Upper lobe of right lung (tissue), 1 donor: Measurements from ENCODE around the gene SUMO3. TPM values are rescaled to one million over a fixed set of nuclear protein-coding genes. Genes with fewer than 3 reads are reported as not detected.
A peak's percentile ranks its signal among the peaks of the same experiment; 100 is the strongest.

Experiments used
- ATAC-seq: fragments of 200-7000 bp; cut with Tn5 transposase; one replicate; pipeline ENCODE4 v1.9.1; 2020; ENCODE audit warnings: mild to moderate bottlenecking, moderate library complexity
- DNase-seq: peaks from one replicate; pipeline ENCODE4 v3.0.0-alpha.2; 2020
- H3K27ac ChIP-seq: fragments of 200-600 bp; one replicate; pipeline ENCODE4 v1.8.0; 2022
- H3K27me3 ChIP-seq: fragments of 200-600 bp; one replicate; pipeline ENCODE4 v1.8.0; 2022; ENCODE audit warnings: mild to moderate bottlenecking
- H3K36me3 ChIP-seq: fragments of 200-600 bp; one replicate; pipeline ENCODE4 v1.8.0; 2022
- H3K4me1 ChIP-seq: fragments of 200-600 bp; one replicate; pipeline ENCODE4 v1.8.0; 2022
- H3K4me3 ChIP-seq: fragments of 200-600 bp; one replicate; pipeline ENCODE4 v1.8.0; 2022; ENCODE audit warnings: mild to moderate bottlenecking
- H3K9me3 ChIP-seq: fragments of 200-600 bp; one replicate; pipeline ENCODE4 v1.8.0; 2022
- intact Hi-C: fragments of 100-400 bp; cut with DNase I; formaldehyde crosslinking; loops from one replicate; pipeline ENCODE4 v1.11.0; 2022
- total RNA-seq: library from RNA; stranded (reverse); fragmentation: NEBNext Ultra II Directional; extraction: Animal tissue kit (Norgen Biotek cat#: 25700); gene quantifications from one replicate; pipeline ENCODE4 v1.2.1, GENCODE V29; 2021
- TF ChIP-seq, protein P1 (sequence below): fragments of 200-600 bp; IDR thresholded peaks from one replicate; pipeline ENCODE4 v1.8.0; 2022; ENCODE audit warnings: antibody characterized with exemption
- donor health status: DM: no; HTN: yes; CAD: no; lungs with severe emphysema.

The SUMO3 gene
- total RNA-seq, 1 donor from 2014 or later = 85.0 TPM

DNA sequence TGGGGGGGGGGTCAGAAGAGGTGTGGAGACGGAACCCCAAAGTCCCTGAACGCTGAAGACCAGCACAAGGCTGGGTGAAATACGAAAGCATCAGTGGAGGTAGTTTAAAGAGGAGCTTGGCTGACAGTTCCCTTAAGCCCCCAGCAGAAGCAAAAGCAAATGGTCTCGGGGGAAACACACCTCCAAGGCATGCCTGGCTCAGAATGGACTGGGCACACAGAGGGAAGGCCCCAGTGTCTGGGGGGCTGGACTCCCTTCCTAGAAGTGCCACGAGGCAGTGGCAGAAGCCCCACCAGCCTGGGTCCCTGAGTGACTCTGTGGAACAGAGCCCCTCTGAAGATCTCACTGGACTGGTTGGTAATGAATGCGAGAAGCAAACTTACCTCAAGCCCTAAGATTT lies 60.1 kb downstream of the SUMO3 start:
- no peak for DNase-seq
- intact Hi-C loops = no loop called here
- no peaks in the 10 kb centered on the region for H3K9me3 ChIP-seq
- ATAC-seq = no peak
- H3K4me3 ChIP-seq = no peak overlapping the region
- H3K27me3 ChIP-seq = no peaks in the 10 kb centered on the region
- H3K27ac ChIP-seq = no peak overlapping the region
- no peaks in the 10 kb centered on the region for H3K4me1 ChIP-seq
- no peaks in the 10 kb centered on the region for H3K36me3 ChIP-seq
- TF ChIP-seq, protein P1, sequence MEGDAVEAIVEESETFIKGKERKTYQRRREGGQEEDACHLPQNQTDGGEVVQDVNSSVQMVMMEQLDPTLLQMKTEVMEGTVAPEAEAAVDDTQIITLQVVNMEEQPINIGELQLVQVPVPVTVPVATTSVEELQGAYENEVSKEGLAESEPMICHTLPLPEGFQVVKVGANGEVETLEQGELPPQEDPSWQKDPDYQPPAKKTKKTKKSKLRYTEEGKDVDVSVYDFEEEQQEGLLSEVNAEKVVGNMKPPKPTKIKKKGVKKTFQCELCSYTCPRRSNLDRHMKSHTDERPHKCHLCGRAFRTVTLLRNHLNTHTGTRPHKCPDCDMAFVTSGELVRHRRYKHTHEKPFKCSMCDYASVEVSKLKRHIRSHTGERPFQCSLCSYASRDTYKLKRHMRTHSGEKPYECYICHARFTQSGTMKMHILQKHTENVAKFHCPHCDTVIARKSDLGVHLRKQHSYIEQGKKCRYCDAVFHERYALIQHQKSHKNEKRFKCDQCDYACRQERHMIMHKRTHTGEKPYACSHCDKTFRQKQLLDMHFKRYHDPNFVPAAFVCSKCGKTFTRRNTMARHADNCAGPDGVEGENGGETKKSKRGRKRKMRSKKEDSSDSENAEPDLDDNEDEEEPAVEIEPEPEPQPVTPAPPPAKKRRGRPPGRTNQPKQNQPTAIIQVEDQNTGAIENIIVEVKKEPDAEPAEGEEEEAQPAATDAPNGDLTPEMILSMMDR = no peak

DNA sequence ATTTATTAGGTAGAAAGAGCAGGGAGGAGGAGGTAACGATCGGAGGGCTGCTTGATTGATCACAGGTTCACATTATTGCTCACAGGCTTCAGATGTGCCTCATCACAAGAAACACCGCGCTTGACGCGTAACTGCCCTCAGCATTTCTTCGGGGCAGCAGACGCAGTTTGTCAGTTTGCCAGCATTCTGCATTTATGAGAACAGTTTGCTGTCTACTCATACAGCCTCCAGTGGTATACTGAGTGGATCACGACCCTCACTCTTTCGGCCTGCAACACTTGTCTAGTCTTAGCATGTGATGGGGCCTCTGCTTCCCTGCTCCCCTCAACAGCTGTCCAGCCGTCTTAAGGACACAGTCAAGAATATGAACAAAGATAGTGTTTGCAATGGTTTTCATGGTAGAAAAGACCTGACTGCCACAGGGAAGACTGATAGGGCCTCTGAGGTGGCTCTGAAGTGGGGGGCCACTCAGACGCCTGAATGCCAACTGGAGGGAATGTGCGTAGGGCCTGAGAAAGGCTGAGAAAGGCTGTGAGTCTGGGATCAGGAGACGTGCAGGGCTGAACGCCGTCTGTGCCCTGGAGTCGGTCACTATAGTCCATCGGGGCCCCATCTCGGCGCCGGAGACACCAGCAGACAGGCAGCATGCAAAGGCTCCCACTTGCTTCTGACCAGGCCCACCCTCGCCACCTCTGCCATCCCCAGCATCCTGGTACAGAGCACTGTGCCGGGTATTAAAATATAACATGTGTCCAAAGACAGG lies 61.3 kb downstream of the SUMO3 start:
- intact Hi-C loops = no loop called here
- Histone ChIP-seq H3K36me3 (no peaks in the 10 kb centered on the region), H3K27me3 (no peaks in the 10 kb centered on the region), H3K27ac (no peak overlapping the region), H3K4me1 (no peaks in the 10 kb centered on the region), H3K4me3 (no peak overlapping the region), H3K9me3 (no peaks in the 10 kb centered on the region)
- DNase-seq = peak; percentile 44
- TF ChIP-seq, protein P1 = no peak
- no peak for ATAC-seq

Other genes starting within 250 kb of the SUMO3 start
- not detected for gene KRTAP10-4, start 244.3 kb downstream of the SUMO3 start, total RNA-seq
- not detected for gene KRTAP10-5, start 237.5 kb downstream of the SUMO3 start, total RNA-seq
- not detected for gene KRTAP10-6, start 225.6 kb downstream of the SUMO3 start, total RNA-seq
- not detected for gene KRTAP10-7, start 217.5 kb downstream of the SUMO3 start, total RNA-seq
- gene KRTAP10-8, start 206.0 kb downstream of the SUMO3 start, total RNA-seq = not detected
- gene KRTAP10-9, start 191.0 kb downstream of the SUMO3 start, total RNA-seq = not detected
- not detected for gene KRTAP10-10, start 180.7 kb downstream of the SUMO3 start, total RNA-seq
- gene KRTAP10-11, start 171.6 kb downstream of the SUMO3 start, total RNA-seq = not detected
- gene KRTAP12-4, start 163.4 kb downstream of the SUMO3 start, total RNA-seq = not detected
- gene KRTAP12-3, start 160.1 kb downstream of the SUMO3 start, total RNA-seq = not detected
- not detected for gene KRTAP12-2, start 151.1 kb downstream of the SUMO3 start, total RNA-seq
- gene KRTAP12-1, start 135.9 kb downstream of the SUMO3 start, total RNA-seq = not detected
- gene KRTAP10-12, start 120.9 kb downstream of the SUMO3 start, total RNA-seq = not detected
- 0.23 TPM for gene TSPEAR, start 106.5 kb downstream of the SUMO3 start, total RNA-seq
- gene UBE2G2, start 16.2 kb downstream of the SUMO3 start, total RNA-seq = 78.8 TPM
- 244 TPM for gene PTTG1IP, start 55.6 kb upstream of the SUMO3 start, total RNA-seq
- gene ITGB2, start 102.8 kb upstream of the SUMO3 start, total RNA-seq = 370 TPM
- gene SLX9, start 122.0 kb upstream of the SUMO3 start, total RNA-seq = 22.8 TPM